HepG2 (cell line): ENCODE data around the gene PGRMC2. TPM values are rescaled to one million over a fixed set of nuclear protein-coding genes. Genes with fewer than 3 reads are reported as not detected.

Source experiments
- ATAC-seq: fragments of 200-7000 bp; cut with Tn5 transposase; 3 replicates; pipeline ENCODE4 v1.9.1; 2020; ENCODE audit warnings: mild to moderate bottlenecking, moderate library complexity
- BruUV-seq: library from RNA; stranded (reverse); fragments of 400-500 nt; replicated peaks from 2 replicates; lab custom pipeline; 2021; lab: Mats Ljungman, UMichigan
- CTCF ChIA-PET: fragments of 300-600 bp; formaldehyde crosslinking; extraction: SDS; loops from one replicate; lab custom pipeline; 2021; ENCODE audit warnings: low total read pairs, inconsistent platforms, low intra/inter-chr PET ratio; lab: Yijun Ruan, JAX
- POLR2A ChIA-PET: fragments of 350-600 bp; sonication (Branson Sonifier 250); formaldehyde crosslinking; loops from one replicate; lab custom pipeline; 2020; ENCODE audit warnings: antibody characterized with exemption, inconsistent platforms; lab: Yijun Ruan, JAX
- DNase-seq: peaks from one replicate; pipeline ENCODE4 v3.0.0-alpha.2; 2015; ENCODE audit warnings: low spot score
- FAIRE-seq: peaks from 3 replicates; lab custom pipeline; 2011; peaks lifted over from hg19 to GRCh38; lab: Jason Lieb, UNC
- H2AFZ ChIP-seq: one replicate; pipeline ENCODE4 v1.6.1; 2011; ENCODE audit warnings: low read length, inconsistent platforms
- H3K27ac ChIP-seq: fragments of 300-600 bp; 3 replicates; pipeline ENCODE4 v1.8.0; 2011; ENCODE audit warnings: mixed run types, mild to moderate bottlenecking, mixed read lengths, low read length, inconsistent platforms; ENCODE audit not compliant: insufficient read depth; ENCODE audit errors: extremely low read length
- H3K27me3 ChIP-seq, 2 experiments: fragments of 200-600 bp in 1 of 2; 2 replicates in 1 of 2; 3 replicates in 1 of 2; pipeline versions ENCODE4 v1.6.0 to v1.8.0; 2011; ENCODE audit warnings: low read length in 2 of 2, mild to moderate bottlenecking in 2 of 2, moderate library complexity in 2 of 2, inconsistent platforms in 1 of 2; ENCODE audit not compliant: insufficient read depth in 2 of 2, control insufficient read depth in 1 of 2
- H3K36me3 ChIP-seq, 2 experiments: fragments of 200-600 bp in 1 of 2; replicated peaks in 1 of 2; 2 replicates in 1 of 2; 3 replicates in 1 of 2; pipeline versions ENCODE4 v1.5.1 to v1.8.0; 2011; ENCODE audit warnings: low read length in 2 of 2, inconsistent platforms in 1 of 2; ENCODE audit not compliant: insufficient read depth in 2 of 2, control insufficient read depth in 1 of 2
- H3K4me1 ChIP-seq: 2 replicates; pipeline ENCODE4 v1.5.1; 2012; ENCODE audit warnings: low read length, inconsistent platforms; ENCODE audit not compliant: insufficient read depth
- H3K4me2 ChIP-seq: 2 replicates; pipeline ENCODE4 v1.6.0; 2011; ENCODE audit warnings: low read depth, low read length, inconsistent platforms
- H3K4me3 ChIP-seq, 3 experiments: fragments of 200-600 bp in 1 of 3; sonication (generic), shearing (Covaris generic) in 1 of 3; replicated peaks in 1 of 3; 2 replicates each; pipeline ENCODE4 v1.5.1; 2011 to 2016; ENCODE audit warnings: low read length in 3 of 3, inconsistent platforms in 2 of 3, low read depth in 2 of 3, mild to moderate bottlenecking in 2 of 3, control low read depth in 1 of 3, mixed read lengths in 1 of 3; ENCODE audit not compliant: insufficient read depth in 1 of 3
- H3K79me2 ChIP-seq: one replicate; pipeline ENCODE4 v1.6.1; 2011; ENCODE audit warnings: low read length, inconsistent platforms; ENCODE audit not compliant: insufficient read depth
- H3K9ac ChIP-seq: 2 replicates; pipeline ENCODE4 v1.6.0; 2011; ENCODE audit warnings: mild to moderate bottlenecking, low read depth, low read length, inconsistent platforms; ENCODE audit not compliant: insufficient read depth
- H3K9me3 ChIP-seq: 2 replicates; pipeline ENCODE4 v1.5.1; 2012; ENCODE audit warnings: mild to moderate bottlenecking, low read length
- H4K20me1 ChIP-seq: 2 replicates; pipeline ENCODE4 v1.6.0; 2011; ENCODE audit warnings: inconsistent platforms, mild to moderate bottlenecking, low read length, moderate library complexity; ENCODE audit not compliant: insufficient read depth
- ARNT ChIP-seq: fragments of 450-650 bp; IDR thresholded peaks from 2 replicates; pipeline ENCODE4 v1.6.1; 2017
- ASH2L ChIP-seq: fragments of 300-600, 200-600 bp; sonication (generic); IDR thresholded peaks from 2 replicates; pipeline ENCODE4 v1.7.0; 2017; ENCODE audit warnings: low read depth, mild to moderate bottlenecking, moderate library complexity, mixed read lengths, low read length; ENCODE audit not compliant: insufficient read length
- ATF2 ChIP-seq: sonication (generic); formaldehyde crosslinking; IDR thresholded peaks from 2 replicates; pipeline ENCODE4 v1.4.0; 2020; ENCODE audit warnings: missing genetic modification reagents
- ATF4 ChIP-seq, 2 experiments: fragments of 450-650 bp in 1 of 2; sonication (generic) in 1 of 2; formaldehyde crosslinking; IDR thresholded peaks; 2 replicates each; pipeline versions ENCODE4 v1.5.0 to v1.8.0; 2020 to 2022; ENCODE audit warnings: mild to moderate bottlenecking in 1 of 2, missing genetic modification reagents in 1 of 2
- FOXO1 ChIP-seq: sonication (generic); formaldehyde crosslinking; IDR thresholded peaks from 2 replicates; pipeline ENCODE4 v1.4.0; 2020; ENCODE audit warnings: missing genetic modification reagents
- HNRNPL ChIP-seq: fragments of 200-400 bp; formaldehyde crosslinking; IDR thresholded peaks from 2 replicates; pipeline ENCODE4 v1.6.1; 2017; ENCODE audit warnings: mild to moderate bottlenecking, low read depth, low read length
- PCBP2 ChIP-seq: fragments of 200-400 bp; formaldehyde crosslinking; optimal IDR thresholded peaks from 2 replicates; pipeline ENCODE3; 2018; ENCODE audit warnings: low read length, low read depth; ENCODE audit not compliant: poor library complexity, severe bottlenecking
- RBM22 ChIP-seq: fragments of 200-400 bp; formaldehyde crosslinking; optimal IDR thresholded peaks from 2 replicates; pipeline ENCODE3; 2017; ENCODE audit warnings: mild to moderate bottlenecking, low read length, moderate library complexity
- RNF219 ChIP-seq: sonication (generic); formaldehyde crosslinking; IDR thresholded peaks from 2 replicates; pipeline ENCODE4 v1.5.0; 2020; ENCODE audit warnings: mild to moderate bottlenecking, missing genetic modification reagents
- RXRA ChIP-seq: sonication (generic); formaldehyde crosslinking; IDR thresholded peaks from 2 replicates; pipeline ENCODE4 v1.5.1; 2020; ENCODE audit warnings: missing genetic modification reagents
- ZNF501 ChIP-seq: sonication (generic); formaldehyde crosslinking; IDR thresholded peaks from 2 replicates; pipeline ENCODE4 v1.5.1; 2020; ENCODE audit warnings: mild to moderate bottlenecking, moderate library complexity, missing genetic modification reagents
- ZNF597 ChIP-seq: sonication (generic); formaldehyde crosslinking; IDR thresholded peaks from 2 replicates; pipeline ENCODE4 v1.5.0; 2020; ENCODE audit warnings: missing genetic modification reagents
- ZNF674 ChIP-seq: sonication (generic); formaldehyde crosslinking; IDR thresholded peaks from 2 replicates; pipeline ENCODE4 v1.5.0; 2020; ENCODE audit warnings: low read depth, mild to moderate bottlenecking, missing genetic modification reagents
- in situ Hi-C: cut with HindIII; loops from 2 replicates; pipeline ENCODE4 v1.10.0; 2017; ENCODE audit warnings: low pct_unique_long_range_greater_than_20kb; ENCODE audit not compliant: extremely low pct_ligation_motif_present
- intact Hi-C: fragments of 100-400 bp; cut with micrococcal nuclease; formaldehyde crosslinking; loops from one replicate; pipeline ENCODE4 v1.10.0; 2022; ENCODE audit not compliant: unreplicated experiment
- polyA plus RNA-seq, 8 experiments: library from polyadenylated mRNA; depleted of rRNA in 3 of 8; stranded (reverse) in 7 of 8; unstranded in 1 of 8; fragments of >200 nt; fragmentation: Illumina TruSeq in 4 of 8; extraction: Trizol in 4 of 8; gene quantifications; 2 replicates each; pipeline versions ENCODE4 v1.2.1 to v1.2.3, GENCODE V29; 2011 to 2016; ENCODE audit warnings: low read depth in 4 of 8, missing spikeins in 1 of 8, mixed read lengths in 1 of 8; ENCODE audit not compliant: insufficient read depth in 1 of 8
- total RNA-seq, 5 experiments: library from RNA; depleted of rRNA; stranded (reverse); fragments of >200 nt; fragmentation: Illumina TruSeq; extraction: Trizol; gene quantifications; 2 replicates each; pipeline ENCODE4 v1.2.3, GENCODE V29; 2016; ENCODE audit warnings: low read depth in 1 of 5

Gene PGRMC2
- total and polyA plus RNA-seq, 2 of the 13 experiments (the other 11 are each of a cell fraction or from before 2014, with no cell fraction given) = 16.0 to 19.8 TPM

GRCh38 chr4:128221586-128221985 is 66.0 kb downstream of the PGRMC2 start:
- POLR2A ChIA-PET = no interaction called here
- Histone ChIP-seq H3K27ac (no peak overlapping the region), H3K9me3 (no peaks in the 10 kb centered on the region), H2AFZ (no peak overlapping the region), H3K79me2 (no peaks in the 10 kb centered on the region), H3K27me3 (no peaks in the 10 kb centered on the region), H3K4me2 (no peak overlapping the region), H3K4me1 (no peaks in the 10 kb centered on the region), H3K36me3 (no peaks in the 10 kb centered on the region), H3K4me3 (no peak overlapping the region), H3K9ac (no peak overlapping the region), H4K20me1 (no peaks in the 10 kb centered on the region)
- CTCF ChIA-PET = no interaction called here
- in situ Hi-C loops (no loop called here), intact Hi-C loops (loop anchor here (2.0 kb wide), 1 partner anchor 67 kb away; no protein-coding TSS in a partner anchor)
- TF ChIP-seq HNRNPL = no peak
- TF ChIP-seq ZNF501 (CRISPR knock-in tag) = no peak
- no peak for TF ChIP-seq RBM22
- TF ChIP-seq ZNF597 = no peak
- TF ChIP-seq RNF219 = no peak
- no peak for TF ChIP-seq ZNF674 (CRISPR knock-in tag)
- TF ChIP-seq RXRA = no peak
- TF ChIP-seq ARNT = no peak
- no peak for TF ChIP-seq ATF4 (CRISPR knock-in tag; IDR thresholded peaks at IDR 0.05)
- no peak for TF ChIP-seq PCBP2
- TF ChIP-seq ASH2L = no peak
- TF ChIP-seq FOXO1 (CRISPR knock-in tag) = no peak
- no peak for TF ChIP-seq ATF2 (CRISPR knock-in tag)
- FAIRE-seq = no peak
- no peak for DNase-seq
- no TSS peak for BruUV-seq
- no peak for ATAC-seq
